Transverse colon (tissue), 4 donors: Measurements from ENCODE around the gene TPPP3. TPM values are rescaled to one million over a fixed set of nuclear protein-coding genes. Genes with fewer than 3 reads are reported as not detected.

Experiments
- DNase-seq: peaks from one replicate; pipeline ENCODE4 v3.0.0-alpha.2; 2019
- H3K27ac ChIP-seq, 4 donors: fragments of 200-600 bp; sonication (generic); 2 replicates each; pipeline ENCODE4 v1.5.1; 2016 to 2018; ENCODE audit warnings: inconsistent platforms in 4 of 4
- H3K27me3 ChIP-seq: fragments of 200-600 bp; sonication (generic); 2 replicates; pipeline ENCODE4 v1.5.1; 2017; ENCODE audit warnings: inconsistent platforms
- H3K36me3 ChIP-seq, 4 donors: fragments of 200-600 bp; sonication (generic); 2 replicates each; pipeline ENCODE4 v1.5.1; 2017 to 2019; ENCODE audit warnings: inconsistent platforms in 4 of 4
- H3K4me1 ChIP-seq, 4 donors: fragments of 200-600 bp; sonication (generic); 2 replicates each; pipeline ENCODE4 v1.5.1; 2017 to 2020; ENCODE audit warnings: inconsistent platforms in 4 of 4
- H3K4me3 ChIP-seq, 4 donors: fragments of 200-600 bp; sonication (generic); 1 replicate in 1 of 4; 2 replicates in 3 of 4; pipeline versions ENCODE4 v1.5.1 to v1.6.1; 2017 to 2019; ENCODE audit warnings: inconsistent platforms in 4 of 4
- H3K9me3 ChIP-seq, 2 donors: fragments of 200-600 bp; sonication (generic); 2 replicates each; pipeline ENCODE4 v1.5.1; 2017 to 2019; ENCODE audit warnings: inconsistent platforms in 2 of 2
- EP300 ChIP-seq: sonication (generic); formaldehyde crosslinking; IDR thresholded peaks from one replicate; pipeline ENCODE4 v1.6.1; 2017; ENCODE audit warnings: antibody characterized with exemption, low read depth
- POLR2A ChIP-seq: fragments of 450-650 bp; IDR thresholded peaks from one replicate; pipeline ENCODE4 v1.6.1; 2016; ENCODE audit warnings: antibody characterized with exemption, mild to moderate bottlenecking, moderate library complexity
- POLR2AphosphoS5 ChIP-seq, 3 donors: sonication (generic); formaldehyde crosslinking; IDR thresholded peaks; one replicate each; pipeline ENCODE4 v1.6.1; 2016; ENCODE audit warnings: antibody characterized with exemption in 3 of 3
- WGBS, 2 donors: methylation state at CpG; one replicate each; pipeline ENCODE4 v1.1.5; 2018; ENCODE audit warnings: low coverage in 1 of 2; 5-methylcytosine and 5-hydroxymethylcytosine counted together
- in situ Hi-C, 4 donors: fragments of 200-750 bp; cut with MboI; loops; one replicate each; pipeline versions ENCODE4 v1.15.0 to v1.15.1; 2017; ENCODE audit warnings: low sequenced_read_pairs in 3 of 4, low pct_ligation_motif_present in 1 of 4, low pct_unique_long_range_greater_than_20kb in 1 of 4
- intact Hi-C: fragments of 100-400 bp; cut with DNase I; formaldehyde crosslinking; loops from one replicate; pipeline ENCODE4 v1.15.1; 2023; ENCODE audit warnings: low total_unique reads
- total RNA-seq, 4 donors: library from RNA; depleted of rRNA; stranded (reverse); fragments of >200 nt; gene quantifications; one replicate each; pipeline ENCODE4 v1.1.0, GENCODE V29; 2016
- TF ChIP-seq, protein P1 (sequence below), 5 experiments: fragments of 200-600 bp in 3 of 5; fragments of 450-650 bp in 2 of 5; sonication (generic) in 3 of 5; IDR thresholded peaks; 1 replicate in 2 of 5; 2 replicates in 3 of 5; pipeline ENCODE4 v1.5.1; 2016 to 2017; ENCODE audit warnings: antibody characterized with exemption in 5 of 5, inconsistent platforms in 3 of 5, mild to moderate bottlenecking in 2 of 5, moderate library complexity in 1 of 5

The TPPP3 gene
- total RNA-seq, 4 donors from 2014 or later: 3.5 to 20.9 (median 5.7) TPM; not detected in 1

DNA sequence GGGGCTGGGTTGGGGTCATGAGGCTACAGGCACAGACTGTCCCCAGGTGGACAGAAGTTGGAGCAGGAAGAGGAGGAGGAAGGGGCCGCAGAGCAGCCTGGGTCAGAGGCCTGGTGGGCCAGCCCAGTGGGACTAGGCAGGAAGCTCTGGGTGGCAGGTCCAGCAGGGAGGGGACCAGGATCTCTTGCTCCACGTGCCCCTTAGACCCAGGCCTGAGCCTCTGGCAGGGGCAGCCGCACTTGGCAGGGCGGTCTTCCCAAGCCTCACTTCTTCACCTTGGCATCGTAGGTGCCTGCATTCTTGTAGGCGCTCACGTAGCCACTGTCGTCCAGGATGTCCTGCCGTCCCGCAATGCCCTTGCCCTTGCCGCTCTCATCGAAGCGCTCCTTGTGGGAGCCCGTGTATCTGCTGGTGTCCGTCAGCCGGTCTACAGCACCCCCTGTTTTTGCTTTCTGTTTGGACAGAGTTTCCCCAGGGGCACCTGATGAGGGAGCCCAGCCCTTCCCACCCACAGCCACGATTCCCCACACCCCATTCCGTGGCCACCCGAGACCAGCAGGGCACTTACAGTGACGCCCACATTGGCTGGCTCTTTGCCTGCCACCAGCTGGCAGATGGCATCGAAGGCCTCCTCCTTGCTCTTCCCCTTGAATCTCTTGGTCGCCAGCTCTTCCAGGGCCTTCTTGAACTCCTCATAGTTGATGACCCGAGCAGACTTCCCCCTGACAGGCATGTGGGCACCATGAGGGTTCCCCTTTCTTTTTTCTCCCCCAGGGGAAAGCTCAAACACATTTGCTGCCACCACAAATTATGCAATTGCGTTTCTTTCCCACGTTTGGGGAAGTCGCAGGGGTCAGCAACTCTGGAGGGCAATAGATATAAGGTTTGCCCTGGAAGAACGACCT lies 3.1 kb downstream of the TPPP3 start:
- intact Hi-C loops (no loop called here), in situ Hi-C loops (loop anchor here in 2 of 4 donors (25.0 kb wide), 2 partner anchors 103 to 428 kb away; partner anchors contain the start of genes CES3 (in 1 of the 2) and PLEKHG4 (in 1 of the 2))
- no peak overlapping the region for H3K27ac ChIP-seq
- no peaks in the 10 kb centered on the region for H3K36me3 ChIP-seq
- WGBS, 2 donors: 85% methylated on average over 27 of the region's 27 CpGs; no CpG with 5 or more reads in 1 of the 2 donors
- no peak overlapping the region for H3K4me3 ChIP-seq
- no peaks in the 10 kb centered on the region for H3K9me3 ChIP-seq
- peaks cover 13 to 40% (median 27%) of the 10 kb centered on the region in 4 donors for H3K4me1 ChIP-seq
- TF ChIP-seq, protein P1, sequence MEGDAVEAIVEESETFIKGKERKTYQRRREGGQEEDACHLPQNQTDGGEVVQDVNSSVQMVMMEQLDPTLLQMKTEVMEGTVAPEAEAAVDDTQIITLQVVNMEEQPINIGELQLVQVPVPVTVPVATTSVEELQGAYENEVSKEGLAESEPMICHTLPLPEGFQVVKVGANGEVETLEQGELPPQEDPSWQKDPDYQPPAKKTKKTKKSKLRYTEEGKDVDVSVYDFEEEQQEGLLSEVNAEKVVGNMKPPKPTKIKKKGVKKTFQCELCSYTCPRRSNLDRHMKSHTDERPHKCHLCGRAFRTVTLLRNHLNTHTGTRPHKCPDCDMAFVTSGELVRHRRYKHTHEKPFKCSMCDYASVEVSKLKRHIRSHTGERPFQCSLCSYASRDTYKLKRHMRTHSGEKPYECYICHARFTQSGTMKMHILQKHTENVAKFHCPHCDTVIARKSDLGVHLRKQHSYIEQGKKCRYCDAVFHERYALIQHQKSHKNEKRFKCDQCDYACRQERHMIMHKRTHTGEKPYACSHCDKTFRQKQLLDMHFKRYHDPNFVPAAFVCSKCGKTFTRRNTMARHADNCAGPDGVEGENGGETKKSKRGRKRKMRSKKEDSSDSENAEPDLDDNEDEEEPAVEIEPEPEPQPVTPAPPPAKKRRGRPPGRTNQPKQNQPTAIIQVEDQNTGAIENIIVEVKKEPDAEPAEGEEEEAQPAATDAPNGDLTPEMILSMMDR (IDR thresholded peaks at IDR 0.05): no peak
- TF ChIP-seq POLR2AphosphoS5 (IDR thresholded peaks at IDR 0.05) (no peak), EP300 (no peak), POLR2A (no peak)
- no peak for DNase-seq
- H3K27me3 ChIP-seq: no peaks in the 10 kb centered on the region

DNA sequence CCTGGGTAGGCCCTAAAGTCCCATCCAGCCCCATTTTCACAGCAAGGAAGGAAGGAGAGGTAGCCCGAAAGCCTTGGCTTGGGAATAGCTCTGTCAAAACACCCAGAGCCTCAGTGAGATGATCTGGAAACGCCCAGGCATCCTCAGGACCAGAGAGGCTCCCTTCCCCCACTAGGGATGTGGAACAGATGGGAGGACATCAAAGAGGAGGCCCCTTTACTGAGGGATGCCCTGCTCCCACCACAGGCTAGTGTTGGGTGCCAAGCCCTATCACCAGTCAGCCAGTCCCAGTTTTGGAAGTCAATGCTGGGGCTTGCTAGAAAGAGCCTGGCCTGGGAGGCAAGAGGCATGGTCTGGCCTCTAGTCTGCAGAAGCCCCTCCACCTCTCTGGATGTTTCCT lies 4.7 kb downstream of the TPPP3 start:
- H3K4me1 ChIP-seq: peaks cover 6 to 27% (median 21%) of the 10 kb centered on the region in 4 donors
- WGBS, 2 donors: 80 to 86% methylated on average over 1 to 2 of the region's 2 CpGs
- TF ChIP-seq EP300: no peak
- TF ChIP-seq POLR2AphosphoS5 (IDR thresholded peaks at IDR 0.05): no peak
- TF ChIP-seq, protein P1 (IDR thresholded peaks at IDR 0.05): no peak
- TF ChIP-seq POLR2A: no peak
- intact Hi-C loops (no loop called here), in situ Hi-C loops (loop anchor here in 2 of 4 donors (25.0 kb wide), 2 partner anchors 101 to 426 kb away; partner anchors contain the start of genes CES3 (in 1 of the 2) and PLEKHG4 (in 1 of the 2))
- H3K36me3 ChIP-seq: no peaks in the 10 kb centered on the region
- no peaks in the 10 kb centered on the region for H3K9me3 ChIP-seq
- H3K27me3 ChIP-seq: no peaks in the 10 kb centered on the region
- DNase-seq: no peak
- no peak overlapping the region for H3K4me3 ChIP-seq
- H3K27ac ChIP-seq: no peak overlapping the region

DNA sequence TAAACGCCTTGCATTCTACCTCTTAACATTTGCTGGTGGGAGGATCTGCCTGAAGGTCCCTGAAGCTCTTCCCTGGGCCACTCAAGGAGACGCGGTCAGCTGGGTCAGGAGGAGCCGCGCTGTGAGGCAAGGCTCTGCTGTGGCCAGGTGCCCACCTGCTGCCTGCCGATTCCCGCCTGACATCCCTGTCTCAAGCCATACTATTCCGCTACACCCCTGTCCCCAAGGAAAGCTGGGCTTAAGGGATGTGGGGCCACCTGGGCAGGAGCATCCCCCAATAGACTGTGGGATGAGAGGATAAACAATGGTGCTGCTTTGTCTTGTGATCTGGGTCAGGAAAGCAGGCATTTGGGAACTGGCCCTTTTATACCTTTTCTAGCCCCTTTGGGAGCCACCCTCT lies 5.1 kb downstream of the TPPP3 start:
- DNase-seq: no peak
- TF ChIP-seq, protein P1 (IDR thresholded peaks at IDR 0.05): no peak
- TF ChIP-seq EP300 (no peak), POLR2AphosphoS5 (IDR thresholded peaks at IDR 0.05) (no peak), POLR2A (no peak)

DNA sequence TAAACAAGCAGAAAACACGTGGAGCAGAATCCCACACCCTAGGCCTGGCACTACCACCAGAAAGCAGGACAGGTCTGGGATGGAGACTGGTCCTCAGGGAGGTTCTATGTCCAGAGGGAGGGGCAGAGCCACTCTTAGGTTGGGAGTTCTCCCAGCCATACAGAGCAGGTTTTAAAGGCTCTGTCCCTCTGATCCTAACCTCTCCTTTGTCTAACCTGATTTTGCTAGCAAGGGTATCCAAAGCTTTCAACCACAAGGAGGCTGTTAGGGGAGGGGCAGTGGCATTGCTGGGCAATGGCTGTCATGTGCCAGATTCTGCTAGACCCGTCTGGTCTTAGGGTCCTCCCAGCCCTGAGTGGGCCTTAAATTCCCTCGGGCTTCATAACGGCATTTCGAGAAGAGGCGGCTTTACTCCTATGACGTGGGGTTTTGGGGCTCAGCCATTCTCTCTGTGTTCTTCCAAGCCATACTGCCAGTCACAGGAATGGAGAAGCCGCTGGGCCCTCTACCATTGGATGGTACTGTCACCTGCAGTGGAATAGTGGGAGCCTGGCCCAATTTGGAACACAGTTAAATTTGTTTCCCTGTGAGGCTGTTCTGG lies 5.7 kb downstream of the TPPP3 start:
- Histone ChIP-seq H3K36me3 (no peaks in the 10 kb centered on the region), H3K27me3 (no peaks in the 10 kb centered on the region), H3K4me1 (peaks cover 0 to 18% (median 13%) of the 10 kb centered on the region in 4 donors), H3K4me3 (no peak overlapping the region), H3K9me3 (no peaks in the 10 kb centered on the region), H3K27ac (no peak overlapping the region)
- in situ Hi-C loops: loop anchor here in 2 of 4 donors (25.0 kb wide), 2 partner anchors 100 to 425 kb away; partner anchors contain the start of genes CES3 (in 1 of the 2) and PLEKHG4 (in 1 of the 2)
- intact Hi-C loops: no loop called here
- TF ChIP-seq POLR2A (no peak), POLR2AphosphoS5 (IDR thresholded peaks at IDR 0.05) (no peak)
- TF ChIP-seq, protein P1 (IDR thresholded peaks at IDR 0.05): no peak
- DNase-seq: no peak
- 90 to 91% methylated on average over 2 to 8 of the region's 8 CpGs for WGBS, 2 donors

More for the DNA sequence above, 5.1 kb downstream of the TPPP3 start:
- no peaks in the 10 kb centered on the region for H3K27me3 ChIP-seq
- intact Hi-C loops: no loop called here
- H3K36me3 ChIP-seq: no peaks in the 10 kb centered on the region
- no peak overlapping the region for H3K27ac ChIP-seq
- H3K4me3 ChIP-seq: no peak overlapping the region
- no peaks in the 10 kb centered on the region for H3K9me3 ChIP-seq
- in situ Hi-C loops: loop anchor here in 2 of 4 donors (25.0 kb wide), 2 partner anchors 101 to 426 kb away; partner anchors contain the start of genes CES3 (in 1 of the 2) and PLEKHG4 (in 1 of the 2)
- H3K4me1 ChIP-seq: peaks cover 3 to 24% (median 19%) of the 10 kb centered on the region in 4 donors
- 91% methylated on average over 3 to 8 of the region's 8 CpGs for whole genome bisulfite sequencing, 2 donors
